Fibroblast of skin of left biceps (primary cell): ENCODE measurements around the gene SGMS2.
"Not testable (repeated sequence)": the region's sequence is repeated elsewhere in the genome, so short reads cannot be mapped to it uniquely, and the experiment has no call there.

ENCODE experiments used
- DNase-seq, 2 experiments: peaks; one replicate each; pipeline ENCODE4 v3.0.0-alpha.2; 2013; ENCODE audit warnings: low read depth in 2 of 2

The SGMS2 gene

GRCh38 chr4:107908377-107908776, 83.6 kb downstream of the SGMS2 start:
- DNase-seq, result no peak

GRCh38 chr4:107913283-107913899, 88.7 kb downstream of the SGMS2 start:
- peak in 1 of 2 experiments; percentile 16 for DNase-seq

- no peak for DNase-seq
Measured at GRCh38 chr4:107915220-107915619, 90.5 kb downstream of the SGMS2 start.

DNA sequence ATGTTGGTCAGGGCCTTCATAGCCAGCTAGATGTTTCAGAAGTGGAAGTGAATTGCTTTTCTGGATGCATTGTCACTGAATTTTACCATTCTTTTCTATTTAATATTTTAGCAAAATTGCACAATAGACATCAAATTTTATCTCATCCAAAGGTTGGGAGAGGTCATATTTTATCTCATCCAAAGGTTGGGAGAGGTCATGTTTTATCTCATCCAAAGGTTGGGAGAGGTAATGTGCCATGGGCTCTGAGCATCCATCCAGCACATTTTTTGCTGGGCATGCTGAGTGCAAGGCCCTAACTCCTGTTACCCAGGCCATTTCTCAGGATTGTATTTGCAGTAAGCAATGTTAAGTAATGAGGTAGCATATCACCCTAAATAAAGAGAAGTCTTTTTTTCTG, 91.9 kb downstream of the SGMS2 start:
- no peak for DNase-seq

DNA sequence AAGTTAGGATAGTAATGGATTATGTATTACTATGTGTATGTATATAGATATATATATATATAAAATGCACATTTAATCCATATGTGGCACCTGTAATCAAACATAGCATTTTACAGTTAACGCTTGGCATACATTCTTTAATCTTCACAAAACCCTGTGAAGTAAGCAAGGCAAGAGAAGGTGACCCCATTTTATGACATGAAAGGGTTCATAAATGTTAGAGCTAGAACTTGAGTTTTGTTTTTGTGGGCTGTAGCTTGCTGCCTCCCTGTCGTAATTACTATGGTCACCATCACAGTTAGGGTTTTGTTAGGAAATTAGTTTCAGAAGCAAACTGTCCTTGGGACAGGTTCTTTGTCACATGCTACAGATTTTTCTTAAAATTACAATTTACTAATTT, 92.8 kb downstream of the SGMS2 start:
- no peak for DNase-seq

DNA sequence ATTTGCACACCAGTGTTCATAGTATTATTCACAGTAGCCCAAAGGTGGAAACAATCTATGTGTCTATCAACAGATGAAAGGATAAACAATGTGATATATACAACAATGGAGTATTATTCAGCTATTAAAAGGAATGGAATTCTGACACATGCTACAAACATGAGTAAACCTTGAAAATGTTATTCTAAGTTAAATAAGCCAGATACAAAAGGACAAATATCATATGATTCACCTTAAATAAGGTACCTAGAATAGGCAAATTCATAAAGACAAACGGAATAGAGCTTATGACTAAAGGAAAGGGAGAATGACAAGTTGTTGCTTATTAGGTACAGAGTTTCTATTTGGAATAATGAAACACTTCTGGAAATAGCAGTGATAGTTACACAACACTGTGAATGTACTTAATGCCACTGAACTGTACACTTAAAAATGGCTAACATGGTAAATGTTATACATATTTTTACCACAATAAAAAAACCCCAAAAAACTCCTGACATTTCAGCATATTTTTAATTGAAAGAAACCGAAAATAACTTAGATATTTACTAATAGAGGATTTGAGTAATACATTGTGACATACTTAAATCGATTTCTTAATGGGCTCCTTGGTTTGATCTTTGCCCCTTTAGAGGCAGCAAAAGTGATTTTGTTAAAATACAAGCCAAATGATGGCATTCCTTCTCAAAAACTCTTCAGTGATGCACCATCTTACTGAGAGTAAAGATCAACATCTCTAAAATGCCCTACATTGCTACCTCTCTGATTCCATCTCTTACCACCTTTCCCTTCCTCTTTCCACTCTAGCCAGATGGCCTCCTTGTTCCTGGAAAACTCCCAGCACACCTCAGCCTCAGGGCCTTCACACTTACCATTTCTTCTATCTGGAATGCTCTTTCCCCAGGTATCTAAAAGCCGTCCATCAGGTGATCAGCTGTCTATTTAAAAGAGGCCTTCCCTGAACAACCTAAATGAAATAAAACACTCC, 98.0 kb downstream of the SGMS2 start:
- DNase-seq, result no peak

GRCh38 chr4:107925713-107926112, 101.0 kb downstream of the SGMS2 start:
- not testable (repeated sequence) for DNase-seq

DNA sequence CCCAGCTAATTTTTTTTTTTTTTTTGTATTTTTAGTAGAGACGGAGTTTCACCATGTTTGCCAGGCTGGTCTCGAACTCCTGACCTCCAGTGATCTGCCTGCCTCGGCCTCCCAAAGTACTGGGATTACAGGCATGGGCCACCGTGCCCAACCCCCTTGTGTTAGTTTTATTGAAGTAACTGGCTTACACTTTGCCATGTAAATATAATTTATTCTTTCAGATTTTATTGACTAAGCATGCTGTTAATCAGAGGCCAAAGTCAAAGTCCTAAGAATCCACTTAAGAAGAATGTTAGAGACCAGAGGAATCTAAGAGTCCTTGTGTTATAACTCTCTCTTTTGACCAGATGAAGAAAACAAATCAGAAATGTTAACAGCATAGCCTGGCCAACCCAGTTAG, 102.1 kb downstream of the SGMS2 start:
- not testable (repeated sequence) for DNase-seq

DNA sequence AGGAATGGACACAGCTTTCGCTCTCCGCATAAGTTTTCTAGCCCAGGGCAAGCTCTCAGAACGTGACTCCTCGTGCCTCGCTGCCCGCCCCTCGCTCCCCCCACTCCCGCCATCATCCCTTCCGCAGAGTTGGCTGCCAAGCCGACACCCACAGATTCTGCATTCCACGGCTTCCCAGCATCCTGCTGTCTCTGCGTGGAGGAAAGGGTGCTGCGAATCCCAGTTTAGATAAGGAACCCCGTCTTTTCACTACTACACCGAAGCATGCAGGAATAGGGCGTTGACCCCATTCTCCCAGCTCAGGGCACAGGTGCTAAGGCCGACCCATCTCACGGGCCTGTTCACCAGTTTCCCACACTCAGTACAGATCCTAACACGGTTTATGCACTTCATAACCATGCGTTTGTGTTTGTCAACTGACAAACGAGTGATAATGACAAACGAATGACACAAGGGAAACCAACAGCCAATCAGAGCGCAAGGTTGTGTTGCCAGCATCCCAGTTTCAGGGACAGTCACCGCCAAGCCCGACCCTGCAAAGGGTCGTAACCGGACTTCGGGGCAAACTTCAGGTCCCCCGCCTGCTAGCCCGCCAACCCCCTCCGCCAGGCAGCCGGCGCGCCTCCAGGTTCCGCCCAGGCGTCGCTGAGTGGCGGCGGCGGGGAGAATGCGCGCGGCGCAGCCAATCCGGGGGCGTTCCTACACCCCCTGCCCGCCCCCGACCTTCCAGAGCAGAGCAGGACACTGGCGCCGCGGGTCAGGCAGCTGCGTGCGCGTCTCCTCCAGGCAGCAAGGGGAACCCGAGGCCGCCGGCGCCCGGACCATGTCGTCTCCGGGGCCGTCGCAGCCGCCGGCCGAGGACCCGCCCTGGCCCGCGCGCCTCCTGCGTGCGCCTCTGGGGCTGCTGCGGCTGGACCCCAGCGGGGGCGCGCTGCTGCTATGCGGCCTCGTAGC, 106.4 kb downstream of the SGMS2 start, which contains the start of gene CYP2U1:
CYP2U1 (plus strand) TSS at position 729 of the 954 bp plus-strand sequence; CDS start at position 824, 95 bp downstream.
- DNase-seq, result no peak

GRCh38 chr4:107931775-107932321, 107.1 kb downstream of the SGMS2 start:
- no peak for DNase-seq

DNA sequence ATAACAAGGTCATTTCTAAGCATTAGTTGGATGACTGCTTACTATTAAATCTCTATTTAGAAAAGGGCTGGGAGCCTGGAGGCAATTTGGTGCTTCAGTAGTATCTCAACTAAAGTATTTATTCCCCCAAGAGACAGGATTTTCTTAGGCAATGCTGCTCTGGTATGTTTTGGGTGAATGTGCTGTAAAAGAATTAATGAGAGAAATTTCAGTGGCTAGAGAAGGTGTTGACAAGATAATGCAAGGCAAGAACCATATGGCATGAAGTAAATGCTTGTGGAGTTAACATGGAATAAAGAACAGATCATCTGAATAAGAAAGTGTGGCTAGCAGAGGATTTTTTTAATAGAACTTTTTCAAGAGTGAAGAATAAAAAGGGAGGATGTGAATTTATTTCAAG, 110.5 kb downstream of the SGMS2 start:
- DNase-seq, result no peak

DNA sequence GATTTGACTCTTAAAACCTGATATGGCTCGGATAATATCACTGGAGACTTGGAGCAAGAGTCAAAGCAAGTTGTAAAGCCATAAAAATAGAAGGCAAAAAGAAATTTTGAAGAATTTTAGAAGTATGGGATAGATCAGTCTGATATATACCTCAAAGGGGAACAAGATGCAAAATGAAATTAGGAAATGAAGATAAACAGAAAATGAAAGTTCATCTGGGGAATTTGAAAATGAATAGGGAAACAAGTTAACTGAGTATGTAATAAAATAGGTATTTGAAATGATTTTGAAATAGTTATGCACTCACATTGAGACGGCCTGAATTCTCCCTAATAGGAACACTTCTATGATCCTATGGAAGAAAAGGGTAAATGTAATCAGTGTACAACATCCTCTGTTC, 112.3 kb downstream of the SGMS2 start:
- DNase-seq, result no peak

DNA sequence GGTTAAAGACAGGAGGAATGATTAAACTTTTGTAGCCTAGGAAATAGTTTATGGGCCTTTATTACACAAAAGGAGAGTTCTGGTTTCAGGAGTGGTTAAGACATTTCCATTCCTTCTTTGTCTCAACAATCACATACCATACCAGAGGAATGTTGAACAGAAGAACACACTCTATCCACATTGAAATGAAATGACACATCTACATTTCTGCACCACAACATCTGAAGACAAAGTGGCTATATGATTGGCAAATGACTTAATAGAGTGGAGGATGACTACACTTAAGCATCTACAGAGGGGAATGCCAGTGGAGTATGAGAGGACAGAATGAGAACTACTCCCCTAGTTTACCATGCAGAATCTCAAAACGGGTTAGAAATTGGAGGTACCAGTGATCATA, 114.6 kb downstream of the SGMS2 start:
- peak in 1 of 2 experiments; percentile 18 for DNase-seq

- DNase-seq, result no peak
Measured at GRCh38 chr4:107945809-107946208, 121.1 kb downstream of the SGMS2 start.

DNA sequence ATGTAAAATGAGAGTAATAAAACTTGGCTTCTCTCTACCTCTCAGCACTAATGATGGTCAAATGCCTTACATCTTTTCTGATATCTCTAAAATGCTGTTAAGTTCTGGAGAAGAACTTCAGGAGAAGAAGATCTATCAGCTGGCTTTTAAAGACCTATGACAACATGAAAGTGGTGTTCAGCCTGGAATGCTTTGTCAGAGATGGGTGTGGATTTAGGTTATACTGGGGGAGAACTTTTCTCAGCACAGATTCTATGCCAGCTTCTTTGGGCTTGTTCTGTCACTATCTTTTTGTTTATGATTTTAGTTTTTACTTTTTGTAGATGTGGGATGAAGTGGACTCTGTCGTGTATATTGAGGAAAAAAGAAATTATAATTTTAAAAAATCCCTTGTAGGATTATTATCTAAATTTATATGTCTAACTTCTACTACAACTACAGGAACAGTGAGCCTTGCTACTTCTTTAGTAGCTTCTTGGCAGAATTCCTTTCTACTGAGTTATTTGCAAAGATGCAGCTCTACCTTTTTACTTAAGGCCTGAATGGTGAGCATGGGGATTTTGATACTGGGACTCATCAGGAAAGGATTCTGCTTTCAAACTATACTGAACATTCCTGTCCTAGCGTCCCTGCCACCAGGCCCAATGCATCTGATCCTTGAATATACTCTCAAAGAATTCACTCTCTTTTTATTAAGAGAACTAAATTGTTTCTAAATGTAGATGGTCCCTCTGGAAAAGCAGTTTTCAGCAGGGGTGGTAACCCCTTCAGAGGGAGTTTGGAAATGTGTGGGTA, 126.2 kb downstream of the SGMS2 start:
- DNase-seq, result no peak

GRCh38 chr4:107951551-107951950, 126.8 kb downstream of the SGMS2 start:
- peak; percentile 42 to 52 for DNase-seq

- DNase-seq, result no peak
Measured at GRCh38 chr4:107956011-107956410, 131.3 kb downstream of the SGMS2 start.
